Keratinocyte (primary cell): ENCODE results near the gene ECT2L. TPM values are rescaled to one million over a fixed set of nuclear protein-coding genes. Genes with fewer than 3 reads are reported as not detected.
A peak's percentile ranks its signal among the peaks of the same experiment; 100 is the strongest.

ENCODE experiments used
- DNase-seq: peaks from one replicate; pipeline ENCODE4 v3.0.0-alpha.2; 2011; ENCODE audit warnings: low read depth, missing footprints, low spot score
- FAIRE-seq: peaks from 2 replicates; lab custom pipeline; 2011; peaks lifted over from hg19 to GRCh38; lab: Jason Lieb, UNC
- H2AFZ ChIP-seq: 2 replicates; pipeline ENCODE4 v1.6.0; 2012; ENCODE audit warnings: low read length, control low read depth, inconsistent platforms; ENCODE audit not compliant: control insufficient read depth
- H3K27ac ChIP-seq: 2 replicates; pipeline ENCODE4 v1.5.1; 2011; ENCODE audit warnings: low read length; ENCODE audit not compliant: control insufficient read depth, insufficient read depth
- H3K27me3 ChIP-seq: 3 replicates; pipeline ENCODE4 v1.6.0; 2011; ENCODE audit warnings: low read length; ENCODE audit not compliant: control insufficient read depth, insufficient read depth; ENCODE audit errors: extremely low read depth
- H3K36me3 ChIP-seq, 2 experiments: 2 replicates in 1 of 2; 3 replicates in 1 of 2; pipeline ENCODE4 v1.5.1; 2011; ENCODE audit warnings: low read length in 2 of 2, mild to moderate bottlenecking in 1 of 2; ENCODE audit not compliant: control insufficient read depth in 2 of 2, insufficient read depth in 2 of 2; ENCODE audit errors: extremely low read depth in 1 of 2
- H3K4me1 ChIP-seq: 3 replicates; pipeline ENCODE4 v1.5.1; 2011; ENCODE audit warnings: low read length; ENCODE audit not compliant: control insufficient read depth, insufficient read depth; ENCODE audit errors: extremely low read depth
- H3K4me2 ChIP-seq: 3 replicates; pipeline ENCODE4 v1.6.0; 2011; ENCODE audit warnings: low read depth, low read length; ENCODE audit not compliant: control insufficient read depth, insufficient read depth; ENCODE audit errors: extremely low read depth
- H3K4me3 ChIP-seq, 3 experiments: fragments of 200-600 bp in 1 of 3; sonication (generic) in 1 of 3; 2 replicates in 2 of 3; 3 replicates in 1 of 3; pipeline ENCODE4 v1.5.1; 2011 to 2016; ENCODE audit warnings: low read length in 3 of 3, mild to moderate bottlenecking in 3 of 3, control low read depth in 2 of 3, inconsistent platforms in 1 of 3, low read depth in 1 of 3, mixed read lengths in 1 of 3, mixed run types in 1 of 3, moderate library complexity in 1 of 3; ENCODE audit not compliant: control insufficient read depth in 2 of 3, insufficient read depth in 2 of 3; ENCODE audit errors: extremely low read depth in 1 of 3
- H3K79me2 ChIP-seq: 2 replicates; pipeline ENCODE4 v1.6.0; 2012; ENCODE audit warnings: low read length; ENCODE audit not compliant: control insufficient read depth, insufficient read depth
- H3K9ac ChIP-seq: 3 replicates; pipeline ENCODE4 v1.6.0; 2011; ENCODE audit warnings: low read length; ENCODE audit not compliant: control insufficient read depth, insufficient read depth; ENCODE audit errors: extremely low read depth
- H3K9me1 ChIP-seq: 3 replicates; pipeline ENCODE4 v1.6.0; 2011; ENCODE audit warnings: low read length; ENCODE audit not compliant: control insufficient read depth, insufficient read depth; ENCODE audit errors: extremely low read depth
- H3K9me3 ChIP-seq: 2 replicates; pipeline ENCODE4 v1.5.1; 2012; ENCODE audit warnings: low read depth, low read length; ENCODE audit not compliant: control insufficient read depth
- H4K20me1 ChIP-seq: 3 replicates; pipeline ENCODE4 v1.6.0; 2011; ENCODE audit warnings: low read length; ENCODE audit not compliant: control insufficient read depth, insufficient read depth; ENCODE audit errors: extremely low read depth
- CTCF ChIP-seq, 3 experiments: IDR thresholded peaks in 1 of 3; conservative IDR thresholded peaks in 1 of 3; optimal IDR thresholded peaks in 1 of 3; 2 replicates in 2 of 3; 3 replicates in 1 of 3; pipeline versions ENCODE3 to v1.5.1; 2011; ENCODE audit warnings: low read length in 3 of 3, mild to moderate bottlenecking in 3 of 3, moderate library complexity in 2 of 3, control low read depth in 1 of 3, inconsistent platforms in 1 of 3; ENCODE audit not compliant: insufficient read depth in 2 of 3; ENCODE audit errors: extremely low read depth in 1 of 3
- EZH2 ChIP-seq: IDR thresholded peaks from one replicate; pipeline ENCODE4 v1.6.1; 2012; ENCODE audit warnings: inconsistent platforms, mild to moderate bottlenecking, low read length, moderate library complexity
- dilution Hi-C: fragments of 300-500 bp; cut with MboI; formaldehyde crosslinking; loops from one replicate; pipeline ENCODE4 v1.7.0; 2020; ENCODE audit warnings: low sequenced_read_pairs; ENCODE audit not compliant: extremely low pct_ligation_motif_present
- polyA plus RNA-seq, 5 experiments: library from polyadenylated mRNA; depleted of rRNA in 3 of 5; stranded (reverse) in 3 of 5; stranded (forward) in 1 of 5; unstranded in 1 of 5; fragments of >200 nt; gene quantifications; 1 replicate in 1 of 5; 2 replicates in 3 of 5; 3 replicates in 1 of 5; pipeline versions ENCODE4 v1.2.1 to v1.2.3, GENCODE V29; 2011 to 2012; ENCODE audit warnings: missing spikeins in 2 of 5, low read depth in 1 of 5, low replicate concordance in 1 of 5

Gene ECT2L
- polyA plus RNA-seq, 1 donor (not counting 4 experiments of a cell fraction or from before 2014, with no cell fraction given), result 0.01 TPM

DNA sequence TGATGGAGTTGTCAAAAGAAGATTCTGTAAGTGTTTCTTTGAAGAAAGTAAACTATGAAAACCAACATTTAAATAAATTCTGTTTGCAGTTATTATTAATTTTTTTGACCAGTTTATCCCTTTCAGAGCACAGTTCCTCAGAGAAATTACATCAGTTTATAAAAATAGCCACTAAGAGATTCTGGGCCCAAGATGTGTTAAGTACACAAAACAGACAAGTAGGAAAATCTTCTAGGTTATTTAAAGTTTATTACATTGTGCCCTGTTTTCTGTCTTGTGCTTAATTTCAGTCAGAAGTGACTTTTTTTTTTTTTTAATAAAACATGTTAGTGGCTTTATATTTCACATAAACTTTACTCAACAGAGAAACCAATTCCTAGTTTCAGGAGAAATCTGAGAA, 72.3 kb downstream of the ECT2L start:
- FAIRE-seq, result no peak
- no peak overlapping the region for H3K4me2 ChIP-seq
- H3K4me3 ChIP-seq, result no peak overlapping the region
- no peak overlapping the region for H3K9ac ChIP-seq
- TF ChIP-seq CTCF (optimal IDR thresholded peaks at IDR 0.05 in 1 of 3, IDR thresholded peaks at IDR 0.05 in 1 of 3, conservative IDR thresholded peaks at IDR 0.05 in 1 of 3; ENCODE audit: extremely low read depth in 1 of 3, insufficient read depth in 2 of 3, low read length in 3 of 3), result no peak
- no peak for TF ChIP-seq EZH2
- H4K20me1 ChIP-seq, result no peaks in the 10 kb centered on the region
- no peaks in the 10 kb centered on the region for H3K79me2 ChIP-seq
- DNase-seq, result no peak
- H3K4me1 ChIP-seq, result peaks cover 6% of the 10 kb centered on the region
- H3K36me3 ChIP-seq, result no peaks in the 10 kb centered on the region
- no peaks in the 10 kb centered on the region for H3K27me3 ChIP-seq
- dilution Hi-C loops, result no loop called here
- no peaks in the 10 kb centered on the region for H3K9me3 ChIP-seq
- no peak overlapping the region for H2AFZ ChIP-seq
- H3K27ac ChIP-seq, result no peak overlapping the region
- no peaks in the 10 kb centered on the region for H3K9me1 ChIP-seq

GRCh38 chr6:138869398-138869797, 73.5 kb downstream of the ECT2L start:
- Histone ChIP-seq H3K9me3 (no peaks in the 10 kb centered on the region), H2AFZ (peak overlapping the region; percentile 51), H3K79me2 (no peaks in the 10 kb centered on the region), H3K9ac (no peak overlapping the region), H3K4me1 (peaks cover 6% of the 10 kb centered on the region), H3K4me3 (no peak overlapping the region), H3K27ac (no peak overlapping the region), H3K36me3 (no peaks in the 10 kb centered on the region), H3K27me3 (no peaks in the 10 kb centered on the region), H4K20me1 (no peaks in the 10 kb centered on the region), H3K9me1 (no peaks in the 10 kb centered on the region), H3K4me2 (peak overlapping the region; percentile 9)
- no peak for TF ChIP-seq CTCF (optimal IDR thresholded peaks at IDR 0.05 in 1 of 3, IDR thresholded peaks at IDR 0.05 in 1 of 3, conservative IDR thresholded peaks at IDR 0.05 in 1 of 3; ENCODE audit: extremely low read depth in 1 of 3, insufficient read depth in 2 of 3, low read length in 3 of 3)
- no peak for TF ChIP-seq EZH2
- FAIRE-seq (no peak), DNase-seq (no peak)
- dilution Hi-C loops, result no loop called here
